Epithelial cell of esophagus (primary cell): ENCODE results near the gene ARSG.

Experiments used
- DNase-seq: peaks from one replicate; pipeline ENCODE4 v3.0.0; 2010; ENCODE audit warnings: low read depth
- H3K4me3 ChIP-seq: 2 replicates; pipeline ENCODE4 v1.5.1; 2011; ENCODE audit warnings: mild to moderate bottlenecking, low read length, control low read depth
- TF ChIP-seq, protein P1 (sequence below): IDR thresholded peaks from 2 replicates; pipeline ENCODE4 v1.5.1; 2011; ENCODE audit warnings: low read depth, mild to moderate bottlenecking, low read length, control low read depth, inconsistent platforms; ENCODE audit not compliant: insufficient read depth; ENCODE audit errors: missing control alignments

The ARSG gene

DNA sequence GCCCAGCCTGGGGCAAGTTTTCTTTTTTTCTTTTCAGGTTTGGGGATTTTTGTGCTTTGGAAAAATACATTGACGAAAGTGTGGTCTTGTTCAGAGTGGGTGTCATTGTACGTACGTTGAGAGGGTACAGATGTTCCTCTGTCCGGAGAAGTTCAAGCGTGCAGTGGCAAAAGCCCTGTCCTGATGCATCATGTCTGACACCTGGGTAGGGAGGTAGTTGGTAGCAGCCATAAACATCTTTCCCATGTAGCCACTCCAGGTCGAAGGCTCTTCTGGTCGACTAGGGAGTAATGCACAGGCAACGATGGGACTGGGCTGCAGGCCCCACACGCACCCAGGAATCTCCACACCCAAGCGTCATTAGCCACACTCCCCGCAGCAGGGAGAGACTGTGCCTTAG is 138.6 kb downstream of the ARSG start:
- DNase-seq: no peak
- TF ChIP-seq, protein P1, sequence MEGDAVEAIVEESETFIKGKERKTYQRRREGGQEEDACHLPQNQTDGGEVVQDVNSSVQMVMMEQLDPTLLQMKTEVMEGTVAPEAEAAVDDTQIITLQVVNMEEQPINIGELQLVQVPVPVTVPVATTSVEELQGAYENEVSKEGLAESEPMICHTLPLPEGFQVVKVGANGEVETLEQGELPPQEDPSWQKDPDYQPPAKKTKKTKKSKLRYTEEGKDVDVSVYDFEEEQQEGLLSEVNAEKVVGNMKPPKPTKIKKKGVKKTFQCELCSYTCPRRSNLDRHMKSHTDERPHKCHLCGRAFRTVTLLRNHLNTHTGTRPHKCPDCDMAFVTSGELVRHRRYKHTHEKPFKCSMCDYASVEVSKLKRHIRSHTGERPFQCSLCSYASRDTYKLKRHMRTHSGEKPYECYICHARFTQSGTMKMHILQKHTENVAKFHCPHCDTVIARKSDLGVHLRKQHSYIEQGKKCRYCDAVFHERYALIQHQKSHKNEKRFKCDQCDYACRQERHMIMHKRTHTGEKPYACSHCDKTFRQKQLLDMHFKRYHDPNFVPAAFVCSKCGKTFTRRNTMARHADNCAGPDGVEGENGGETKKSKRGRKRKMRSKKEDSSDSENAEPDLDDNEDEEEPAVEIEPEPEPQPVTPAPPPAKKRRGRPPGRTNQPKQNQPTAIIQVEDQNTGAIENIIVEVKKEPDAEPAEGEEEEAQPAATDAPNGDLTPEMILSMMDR: no peak
- H3K4me3 ChIP-seq: no peak overlapping the region

DNA sequence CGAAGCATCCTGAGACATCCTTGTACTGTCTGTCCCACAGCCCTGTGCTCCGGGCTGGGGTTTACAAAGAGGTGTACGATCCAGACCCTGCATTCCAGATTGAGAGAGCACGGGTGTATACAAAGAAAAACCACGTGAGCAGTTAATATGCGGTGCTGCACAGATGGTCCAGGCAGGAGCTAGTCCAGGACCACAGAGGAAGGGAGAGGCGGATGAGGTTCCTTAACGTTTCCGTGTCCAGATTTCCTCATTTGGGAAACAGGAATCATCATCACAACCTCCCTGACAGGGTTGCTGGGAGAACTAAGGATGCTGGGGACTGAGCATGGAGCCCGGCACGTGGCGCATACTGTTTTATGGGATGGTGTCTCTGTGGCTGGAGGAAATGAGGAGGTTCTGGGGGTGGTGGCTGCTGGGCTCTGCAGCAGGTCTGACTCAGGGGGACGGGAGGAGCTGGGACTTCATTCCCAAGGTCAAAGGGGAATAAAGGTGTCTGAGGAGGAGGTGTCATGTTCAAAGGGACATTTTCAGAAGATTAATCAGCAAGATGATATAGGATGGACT is 139.8 kb downstream of the ARSG start:
- TF ChIP-seq, protein P1: no peak
- no peak for DNase-seq
- H3K4me3 ChIP-seq: no peak overlapping the region

DNA sequence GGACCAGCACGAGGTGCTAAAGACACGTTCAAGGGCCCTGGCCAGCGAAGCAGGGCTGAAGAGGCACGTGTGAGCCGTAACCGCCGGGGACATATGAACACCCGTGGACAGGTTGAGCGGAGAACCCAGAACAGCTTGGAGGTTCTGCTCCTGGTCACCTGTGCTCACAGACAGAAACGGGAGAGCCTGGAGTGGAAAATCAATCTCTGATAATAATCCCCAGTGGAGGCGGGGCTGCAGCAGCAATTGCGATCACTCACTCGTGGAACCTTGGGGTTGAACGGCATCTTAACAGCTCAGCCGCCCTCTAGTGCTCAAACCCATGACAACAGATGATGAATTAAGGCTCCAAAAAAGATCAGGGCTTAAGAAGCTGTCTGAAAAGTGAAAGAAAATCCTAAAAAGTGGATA is 140.4 kb downstream of the ARSG start:
- TF ChIP-seq, protein P1: peak; percentile 43
- no peak overlapping the region for H3K4me3 ChIP-seq
- DNase-seq: peak; percentile 22

DNA sequence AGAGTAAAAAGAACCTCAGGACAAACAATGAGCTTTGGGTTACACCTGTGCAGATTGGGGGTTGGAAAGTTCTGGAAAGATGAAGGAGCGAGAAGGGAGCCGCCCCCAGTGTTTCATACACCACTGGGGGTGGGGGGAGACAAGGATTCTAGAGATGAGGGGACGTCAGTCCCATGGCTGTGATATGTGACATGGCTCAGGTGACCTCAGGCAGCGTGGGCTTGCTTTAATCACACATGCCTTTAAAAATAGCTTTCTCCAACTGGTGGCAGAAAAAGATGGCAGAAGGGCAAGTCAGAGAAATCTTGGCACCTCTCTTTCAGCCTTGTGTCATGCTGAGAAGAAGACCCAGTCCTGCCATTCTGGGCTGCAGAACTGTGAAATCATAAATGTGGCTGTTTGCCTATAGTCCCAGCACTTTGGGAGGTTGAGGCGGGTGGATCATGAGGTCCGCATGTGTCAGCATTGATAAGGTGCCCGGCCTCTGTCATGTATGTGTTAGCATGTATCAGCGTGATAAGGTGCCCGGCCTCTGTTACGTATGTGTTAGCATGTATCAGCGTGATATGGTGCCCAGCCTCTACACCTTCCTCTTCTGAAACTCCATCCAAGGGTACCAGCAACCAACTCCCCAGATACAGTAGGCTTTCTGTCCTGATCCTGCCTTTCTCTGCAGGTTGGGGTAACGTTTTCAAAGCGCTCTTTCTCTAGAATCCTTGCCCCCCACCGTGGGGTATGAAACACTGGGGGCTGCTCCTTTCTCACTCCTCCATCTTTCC is 141.0 kb downstream of the ARSG start:
- no peak overlapping the region for H3K4me3 ChIP-seq
- no peak for DNase-seq
- TF ChIP-seq, protein P1: no peak

DNA sequence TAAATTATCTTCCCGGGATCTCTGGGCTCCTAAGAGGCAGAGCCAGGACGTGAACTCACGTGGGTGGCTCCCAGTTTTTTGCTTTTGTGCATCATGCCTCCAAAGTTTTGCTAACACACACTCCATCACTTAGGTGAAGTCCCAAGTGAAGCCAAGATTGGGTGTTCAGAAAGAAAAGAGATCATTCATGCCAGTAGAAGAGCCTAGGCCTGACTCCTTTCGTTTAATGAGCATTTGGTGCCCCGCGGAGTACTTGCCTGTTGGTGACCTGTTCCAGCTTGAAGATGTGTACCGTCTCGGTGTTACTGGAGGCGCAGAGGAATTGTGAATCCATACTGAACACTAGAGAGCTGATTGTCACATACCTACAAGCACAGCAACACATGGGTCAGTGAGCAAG is 141.9 kb downstream of the ARSG start:
- DNase-seq: no peak
- no peak overlapping the region for H3K4me3 ChIP-seq
- TF ChIP-seq, protein P1: no peak

DNA sequence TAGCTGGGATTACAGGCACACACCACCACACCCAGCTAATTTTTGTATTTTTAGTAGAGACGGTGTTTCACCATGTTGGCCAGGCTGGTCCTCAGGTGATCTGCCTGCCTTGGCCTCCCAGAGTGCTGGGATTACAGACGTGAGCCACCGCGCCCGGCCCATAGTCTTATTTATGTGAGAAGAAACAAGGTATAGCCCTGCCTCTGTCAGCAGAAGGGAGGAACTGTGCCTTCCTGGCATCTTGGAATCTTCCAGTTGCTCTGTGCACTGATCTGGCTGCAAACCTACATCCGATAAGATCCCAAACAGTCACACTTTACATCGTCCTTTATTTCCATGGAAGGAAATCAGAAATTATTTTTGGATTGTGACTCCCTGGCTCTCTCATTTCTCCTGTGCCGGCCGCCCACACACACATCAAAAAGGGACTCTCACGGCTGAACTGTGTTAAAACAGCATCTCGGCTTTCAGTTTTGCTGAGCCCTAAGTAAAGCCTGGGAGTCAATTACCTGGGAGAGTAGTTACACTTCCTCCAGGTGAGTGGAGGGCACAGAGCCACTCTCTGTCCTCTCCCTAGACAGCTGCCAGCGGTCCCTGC is 142.7 kb downstream of the ARSG start:
- H3K4me3 ChIP-seq: no peak overlapping the region
- TF ChIP-seq, protein P1: no peak
- DNase-seq: no peak
